HEK293T (cell line): ENCODE data around the gene PXDN.

Experiments used
- ARNT ChIP-seq: fragments of 450-650 bp; IDR thresholded peaks from 2 replicates; pipeline ENCODE4 v1.6.1; 2017; ENCODE audit warnings: mild to moderate bottlenecking
- BHLHE40 ChIP-seq: fragments of 450-650 bp; IDR thresholded peaks from 2 replicates; pipeline ENCODE4 v1.6.1; 2016; ENCODE audit warnings: mild to moderate bottlenecking, moderate library complexity, borderline replicate concordance
- CTBP1 ChIP-seq: fragments of 450-650 bp; IDR thresholded peaks from 2 replicates; pipeline ENCODE4 v1.6.1; 2016; ENCODE audit warnings: borderline replicate concordance
- ELF4 ChIP-seq: fragments of 450-650 bp; IDR thresholded peaks from 2 replicates; pipeline ENCODE4 v1.6.1; 2017; ENCODE audit warnings: antibody characterized with exemption
- FOXA1 ChIP-seq: fragments of 450-650 bp; IDR thresholded peaks from 2 replicates; pipeline ENCODE4 v1.6.1; 2016; ENCODE audit warnings: mild to moderate bottlenecking
- FOXK2 ChIP-seq: fragments of 450-650 bp; IDR thresholded peaks from 2 replicates; pipeline ENCODE4 v1.6.1; 2016; ENCODE audit warnings: mild to moderate bottlenecking
- FOXM1 ChIP-seq: fragments of 450-650 bp; IDR thresholded peaks from 2 replicates; pipeline ENCODE4 v1.6.1; 2017; ENCODE audit warnings: mild to moderate bottlenecking, borderline replicate concordance
- HDGF ChIP-seq: fragments of 450-650 bp; IDR thresholded peaks from 2 replicates; pipeline ENCODE4 v1.6.1; 2017; ENCODE audit warnings: antibody characterized with exemption, borderline replicate concordance
- LEF1 ChIP-seq: fragments of 450-650 bp; IDR thresholded peaks from 2 replicates; pipeline ENCODE4 v1.6.1; 2017; ENCODE audit warnings: mild to moderate bottlenecking, borderline replicate concordance
- NFRKB ChIP-seq: fragments of 450-650 bp; IDR thresholded peaks from 2 replicates; pipeline ENCODE4 v1.6.1; 2016; ENCODE audit warnings: mild to moderate bottlenecking, moderate library complexity
- SP1 ChIP-seq: fragments of 450-650 bp; IDR thresholded peaks from 2 replicates; pipeline ENCODE4 v1.6.1; 2017
- SUZ12 ChIP-seq: fragments of 450-650 bp; IDR thresholded peaks from 2 replicates; pipeline ENCODE4 v1.6.1; 2016; ENCODE audit warnings: mild to moderate bottlenecking
- TARDBP ChIP-seq: fragments of 450-650 bp; IDR thresholded peaks from 2 replicates; pipeline ENCODE4 v1.6.1; 2016
- TF ChIP-seq, protein P1 (sequence below): fragments of 450-650 bp; IDR thresholded peaks from 2 replicates; pipeline ENCODE4 v1.6.1; 2016

DNA sequence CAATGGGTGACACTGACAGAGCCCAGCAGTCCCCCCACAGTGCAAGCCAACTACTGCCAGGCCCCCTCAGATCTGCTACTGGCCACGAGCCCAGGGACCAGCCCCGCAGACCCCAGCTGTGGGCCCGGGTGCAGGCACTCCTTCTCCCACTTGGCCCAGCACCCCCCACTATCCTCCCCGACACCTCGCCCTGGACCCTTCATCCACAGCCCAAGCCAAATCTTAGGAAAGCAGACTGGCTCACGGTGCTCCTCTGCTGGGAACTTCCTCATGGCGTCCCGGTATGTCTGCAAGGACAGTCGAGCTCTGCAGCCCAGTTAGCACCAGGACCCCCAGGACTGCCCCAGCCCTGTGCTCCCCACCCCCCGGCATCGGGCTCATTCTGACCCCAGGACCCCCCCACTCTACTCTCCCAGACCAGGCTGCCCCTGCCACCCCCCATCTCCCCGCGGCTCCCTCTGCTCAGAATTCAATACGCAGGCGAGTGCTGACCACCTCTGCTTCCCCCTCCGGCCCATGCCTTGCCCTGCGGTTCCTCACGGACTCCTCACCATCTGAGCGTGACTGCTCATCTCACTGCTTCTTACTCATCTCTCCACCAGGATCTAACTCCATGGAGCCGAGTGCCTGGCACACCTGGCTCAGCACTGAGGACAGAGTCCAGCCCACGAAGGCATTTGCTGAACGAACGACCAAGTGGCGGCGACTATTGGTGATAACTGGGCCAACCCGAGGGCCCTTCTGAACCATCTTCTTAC is 85.7 kb downstream of the PXDN start:
- TF ChIP-seq FOXM1 = no peak
- TF ChIP-seq ARNT = no peak
- TF ChIP-seq CTBP1 = no peak
- no peak for TF ChIP-seq NFRKB
- no peak for TF ChIP-seq TARDBP
- TF ChIP-seq HDGF = no peak
- TF ChIP-seq FOXK2 = no peak
- no peak for TF ChIP-seq BHLHE40
- no peak for TF ChIP-seq FOXA1
- TF ChIP-seq ELF4 = no peak
- no peak for TF ChIP-seq SUZ12
- no peak for TF ChIP-seq SP1
- TF ChIP-seq, protein P1, sequence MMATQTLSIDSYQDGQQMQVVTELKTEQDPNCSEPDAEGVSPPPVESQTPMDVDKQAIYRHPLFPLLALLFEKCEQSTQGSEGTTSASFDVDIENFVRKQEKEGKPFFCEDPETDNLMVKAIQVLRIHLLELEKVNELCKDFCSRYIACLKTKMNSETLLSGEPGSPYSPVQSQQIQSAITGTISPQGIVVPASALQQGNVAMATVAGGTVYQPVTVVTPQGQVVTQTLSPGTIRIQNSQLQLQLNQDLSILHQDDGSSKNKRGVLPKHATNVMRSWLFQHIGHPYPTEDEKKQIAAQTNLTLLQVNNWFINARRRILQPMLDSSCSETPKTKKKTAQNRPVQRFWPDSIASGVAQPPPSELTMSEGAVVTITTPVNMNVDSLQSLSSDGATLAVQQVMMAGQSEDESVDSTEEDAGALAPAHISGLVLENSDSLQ = no peak
- no peak for TF ChIP-seq LEF1
